B cell (primary cell): ENCODE measurements around the gene STRA8. TPM values are rescaled to one million over a fixed set of nuclear protein-coding genes. Genes with fewer than 3 reads are reported as not detected.

Experiments
- ATAC-seq: fragments of 200-7000 bp; cut with Tn5 transposase; one replicate; pipeline ENCODE4 v1.10.0; 2021; ENCODE audit warnings: low read depth, mild to moderate bottlenecking, moderate number of reproducible peaks, moderate library complexity
- CTCF ChIA-PET: fragments of 350-600 bp; sonication (Branson Sonifier 250); formaldehyde crosslinking; loops from one replicate; lab custom pipeline; 2021; ENCODE audit warnings: antibody characterized with exemption, inconsistent platforms; lab: Charles Lee
- POLR2A ChIA-PET: fragments of 350-600 bp; sonication (Branson Sonifier 250); formaldehyde crosslinking; loops from one replicate; lab custom pipeline; 2021; ENCODE audit warnings: antibody characterized with exemption; lab: Charles Lee
- DNase-seq: peaks from one replicate; pipeline ENCODE4 v3.0.0; 2013
- H2AFZ ChIP-seq: 2 replicates; pipeline ENCODE4 v1.6.1; 2012; ENCODE audit warnings: mild to moderate bottlenecking, low read depth, low read length; ENCODE audit not compliant: insufficient read depth, poor library complexity, severe bottlenecking
- H3K27ac ChIP-seq, 2 donors: 1 replicate in 1 of 2; 2 replicates in 1 of 2; pipeline ENCODE4 v1.5.1; 2012 to 2013; ENCODE audit warnings: low read length in 2 of 2, mild to moderate bottlenecking in 2 of 2, moderate library complexity in 1 of 2
- H3K27me3 ChIP-seq, 4 experiments: fragments of 200-600 bp in 1 of 4; sonication (generic) in 1 of 4; replicated peaks in 1 of 4; 1 replicate in 2 of 4; 2 replicates in 2 of 4; pipeline versions ENCODE4 v1.6.1 to v1.7.0; 2013 to 2016; ENCODE audit warnings: low read length in 3 of 4, mild to moderate bottlenecking in 2 of 4, mixed read lengths in 1 of 4, moderate library complexity in 1 of 4; ENCODE audit not compliant: insufficient read depth in 4 of 4, control insufficient read depth in 3 of 4; ENCODE audit errors: control extremely low read depth in 1 of 4
- H3K36me3 ChIP-seq, 2 experiments: replicated peaks in 1 of 2; 1 replicate in 1 of 2; 2 replicates in 1 of 2; pipeline versions ENCODE4 v1.6.1 to v1.7.1; 2013; ENCODE audit warnings: low read length in 1 of 2; ENCODE audit not compliant: insufficient read depth in 2 of 2, control insufficient read depth in 1 of 2; ENCODE audit errors: control extremely low read depth in 1 of 2, extremely low read depth in 1 of 2
- H3K4me1 ChIP-seq, 2 donors: fragments of 200-600 bp in 1 of 2; sonication (generic) in 1 of 2; 1 replicate in 1 of 2; 2 replicates in 1 of 2; pipeline versions ENCODE4 v1.5.1 to v1.6.1; 2013 to 2017; ENCODE audit warnings: low read length in 2 of 2; ENCODE audit not compliant: control insufficient read depth in 2 of 2, insufficient read depth in 2 of 2
- H3K4me2 ChIP-seq: replicated peaks from 2 replicates; pipeline ENCODE3; 2012; ENCODE audit warnings: mild to moderate bottlenecking, low read depth, low read length; ENCODE audit not compliant: poor library complexity, severe bottlenecking
- H3K4me3 ChIP-seq, 5 experiments: fragments of 200-600 bp in 1 of 5; sonication (generic) in 1 of 5; 1 replicate in 3 of 5; 2 replicates in 2 of 5; pipeline versions ENCODE4 v1.5.1 to v1.7.0; 2011 to 2016; ENCODE audit warnings: low read length in 4 of 5, mild to moderate bottlenecking in 4 of 5, low read depth in 2 of 5, control low read depth in 1 of 5, moderate library complexity in 1 of 5; ENCODE audit not compliant: insufficient read depth in 1 of 5; ENCODE audit errors: control extremely low read depth in 1 of 5, extremely low read depth in 1 of 5
- H3K79me2 ChIP-seq: fragments of 200-600 bp; sonication (generic); one replicate; pipeline ENCODE4 v1.6.0; 2016; ENCODE audit warnings: low read length; ENCODE audit not compliant: control insufficient read depth, insufficient read depth
- H3K9ac ChIP-seq: fragments of 200-600 bp; sonication (generic); 2 replicates; pipeline ENCODE4 v1.6.1; 2017; ENCODE audit warnings: mild to moderate bottlenecking, low read length, moderate library complexity
- H3K9me3 ChIP-seq, 3 donors: one replicate each; pipeline versions ENCODE4 v1.6.1 to v1.7.1; 2013; ENCODE audit warnings: low read length in 2 of 3; ENCODE audit not compliant: control insufficient read depth in 2 of 3, insufficient read depth in 1 of 3; ENCODE audit errors: control extremely low read depth in 1 of 3
- H4K20me1 ChIP-seq: 2 replicates; pipeline ENCODE4 v1.6.0; 2012; ENCODE audit warnings: mild to moderate bottlenecking, low read length; ENCODE audit not compliant: insufficient read depth, control insufficient read depth, poor library complexity, severe bottlenecking
- H3K27ac Mint-ChIP-seq: one replicate; pipeline ENCODE4 v1.8.0; 2021; ENCODE audit warnings: mixed read lengths
- H3K27me3 Mint-ChIP-seq: one replicate; pipeline ENCODE4 v1.8.0; 2021; ENCODE audit warnings: mixed read lengths
- H3K4me1 Mint-ChIP-seq: one replicate; pipeline ENCODE4 v1.8.0; 2021; ENCODE audit warnings: mixed read lengths
- H3K4me3 Mint-ChIP-seq: one replicate; pipeline ENCODE4 v1.8.0; 2021; ENCODE audit warnings: mixed read lengths
- H3K9me3 Mint-ChIP-seq: one replicate; pipeline ENCODE4 v1.8.0; 2022; ENCODE audit warnings: mixed read lengths; ENCODE audit not compliant: insufficient read depth
- EZH2 ChIP-seq: IDR thresholded peaks from 2 replicates; pipeline ENCODE4 v1.6.1; 2012; ENCODE audit warnings: borderline replicate concordance, low read depth, mild to moderate bottlenecking, moderate library complexity, low read length; ENCODE audit not compliant: insufficient read depth, poor library complexity, severe bottlenecking
- WGBS: methylation state at CpG from one replicate; pipeline ENCODE4 v1.1.5; 2013; ENCODE audit warnings: missing lambda C conversion rate; ENCODE audit not compliant: insufficient coverage; 5-methylcytosine and 5-hydroxymethylcytosine counted together
- intact Hi-C: fragments of 100-400 bp; cut with micrococcal nuclease; formaldehyde crosslinking; loops from one replicate; pipeline ENCODE4 v1.10.0; 2022
- polyA plus RNA-seq: library from polyadenylated mRNA; depleted of rRNA; stranded (reverse); fragments of >200 nt; gene quantifications from 2 replicates; pipeline ENCODE4 v1.2.3, GENCODE V29; 2012
- total RNA-seq, 2 donors: library from RNA; stranded (reverse); fragments of 120-200 nt in 1 of 2; gene quantifications; 1 replicate in 1 of 2; 2 replicates in 1 of 2; pipeline versions ENCODE4 v1.2.3 to v1.2.4, GENCODE V29; 2013 to 2022
- TF ChIP-seq, protein P1 (sequence below): fragments of 200-600 bp; IDR thresholded peaks from one replicate; pipeline ENCODE4 v1.8.0; 2022; ENCODE audit warnings: antibody characterized with exemption, mild to moderate bottlenecking

The STRA8 gene
- total and polyA plus RNA-seq, 2 donors (not counting 1 experiment from before 2014, with no cell fraction given) = not detected

GRCh38 chr7:135189221-135189662 lies 44.4 kb upstream of the STRA8 start:
- H3K27ac Mint-ChIP-seq = peak overlapping the region; percentile 56
- no peak overlapping the region for H3K4me2 ChIP-seq
- peak overlapping the region; percentile 54 for H3K4me3 Mint-ChIP-seq
- peaks cover 0 to 4% (median 0%) of the 10 kb centered on the region in 3 donors for H3K9me3 ChIP-seq
- H3K27me3 ChIP-seq = no peaks in the 10 kb centered on the region
- H3K79me2 ChIP-seq = no peaks in the 10 kb centered on the region
- H3K27ac ChIP-seq = no peak overlapping the region
- no peak overlapping the region for H3K9ac ChIP-seq
- no peaks in the 10 kb centered on the region for H4K20me1 ChIP-seq
- TF ChIP-seq EZH2 = no peak
- TF ChIP-seq, protein P1, sequence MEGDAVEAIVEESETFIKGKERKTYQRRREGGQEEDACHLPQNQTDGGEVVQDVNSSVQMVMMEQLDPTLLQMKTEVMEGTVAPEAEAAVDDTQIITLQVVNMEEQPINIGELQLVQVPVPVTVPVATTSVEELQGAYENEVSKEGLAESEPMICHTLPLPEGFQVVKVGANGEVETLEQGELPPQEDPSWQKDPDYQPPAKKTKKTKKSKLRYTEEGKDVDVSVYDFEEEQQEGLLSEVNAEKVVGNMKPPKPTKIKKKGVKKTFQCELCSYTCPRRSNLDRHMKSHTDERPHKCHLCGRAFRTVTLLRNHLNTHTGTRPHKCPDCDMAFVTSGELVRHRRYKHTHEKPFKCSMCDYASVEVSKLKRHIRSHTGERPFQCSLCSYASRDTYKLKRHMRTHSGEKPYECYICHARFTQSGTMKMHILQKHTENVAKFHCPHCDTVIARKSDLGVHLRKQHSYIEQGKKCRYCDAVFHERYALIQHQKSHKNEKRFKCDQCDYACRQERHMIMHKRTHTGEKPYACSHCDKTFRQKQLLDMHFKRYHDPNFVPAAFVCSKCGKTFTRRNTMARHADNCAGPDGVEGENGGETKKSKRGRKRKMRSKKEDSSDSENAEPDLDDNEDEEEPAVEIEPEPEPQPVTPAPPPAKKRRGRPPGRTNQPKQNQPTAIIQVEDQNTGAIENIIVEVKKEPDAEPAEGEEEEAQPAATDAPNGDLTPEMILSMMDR = no peak
- ATAC-seq = no peak
- intact Hi-C loops = no loop called here
- peaks cover 2 to 69% of the 10 kb centered on the region in 2 experiments for H3K36me3 ChIP-seq
- H3K4me1 ChIP-seq = peaks cover 9 to 16% of the 10 kb centered on the region in 2 donors
- ChIA-PET CTCF (interaction anchor here (0.7 to 4.1 kb wide), 4 partner anchors 14 to 203 kb away, joined by 3 to 20 read pairs (median 6); partner anchors contain the start of genes AGBL3 and CYREN), POLR2A (no interaction called here)
- no peaks in the 10 kb centered on the region for H3K9me3 Mint-ChIP-seq
- H3K4me3 ChIP-seq = no peak overlapping the region
- no peak overlapping the region for H2AFZ ChIP-seq
- DNase-seq = no peak
- peaks cover 22% of the 10 kb centered on the region for H3K4me1 Mint-ChIP-seq
- WGBS = 93% methylated on average over 6 of the region's 6 CpGs
- H3K27me3 Mint-ChIP-seq = no peaks in the 10 kb centered on the region

DNA sequence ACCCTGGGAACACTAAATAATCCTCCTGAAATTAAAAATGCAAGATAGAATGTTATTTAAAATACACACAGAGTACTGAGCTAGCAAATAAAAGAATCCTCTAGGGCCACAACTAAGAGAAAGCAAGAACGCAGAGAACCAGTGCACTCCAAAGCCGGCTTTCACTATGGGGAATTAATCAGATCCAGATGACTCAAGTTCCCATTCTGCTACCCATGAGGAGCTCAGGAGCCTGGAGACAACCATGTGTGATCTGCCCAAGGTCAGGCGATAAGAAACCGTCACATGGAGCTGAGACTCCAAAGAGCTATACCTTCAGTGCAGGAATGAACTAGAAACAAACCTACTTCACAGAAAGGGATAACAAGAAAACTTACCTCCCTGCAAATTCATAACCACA lies 43.7 kb upstream of the STRA8 start:
- no peaks in the 10 kb centered on the region for H3K9me3 Mint-ChIP-seq
- H3K79me2 ChIP-seq = no peaks in the 10 kb centered on the region
- POLR2A ChIA-PET = no interaction called here

More for the DNA sequence above, 43.7 kb upstream of the STRA8 start:
- Histone ChIP-seq H3K4me1 (peaks cover 9 to 16% of the 10 kb centered on the region in 2 donors), H3K4me3 (no peak overlapping the region), H3K27ac (no peak overlapping the region), H4K20me1 (no peaks in the 10 kb centered on the region), H2AFZ (no peak overlapping the region), H3K27me3 (no peaks in the 10 kb centered on the region), H3K9ac (no peak overlapping the region), H3K36me3 (peaks cover 2 to 73% of the 10 kb centered on the region in 2 experiments), H3K9me3 (no peaks in the 10 kb centered on the region), H3K4me2 (no peak overlapping the region)
- TF ChIP-seq, protein P1 = no peak
- no peak for TF ChIP-seq EZH2
- 100% methylated on average over 4 of the region's 4 CpGs for WGBS
- no peak for ATAC-seq
- intact Hi-C loops = no loop called here
- no peak overlapping the region for H3K27ac Mint-ChIP-seq
- no peak overlapping the region for H3K4me3 Mint-ChIP-seq
- DNase-seq = no peak
- peaks cover 22% of the 10 kb centered on the region for H3K4me1 Mint-ChIP-seq
- H3K27me3 Mint-ChIP-seq = no peaks in the 10 kb centered on the region
- CTCF ChIA-PET = interaction anchor here (1.0 to 4.1 kb wide), 3 partner anchors 20 to 203 kb away, joined by 4 to 20 read pairs (median 7); partner anchors contain the start of genes AGBL3 and CYREN
